ENCODE measurements around the gene PANX3. TPM values are rescaled to one million over a fixed set of nuclear protein-coding genes. Genes with fewer than 3 reads are reported as not detected.

Gene PANX3
- total and polyA plus RNA-seq, 4 donors: not detected

GRCh38 chr11:124663861-124664260 is 52.6 kb downstream of the PANX3 start:
- H3K4me1 ChIP-seq (ENCODE audit: control insufficient read depth in 4 of 4, insufficient read depth in 4 of 4, low read length in 3 of 4): no peaks in the 10 kb centered on the region
- no peak for DNase-seq (ENCODE audit: low spot score)
- peaks cover 0 to 4% (median 2%) of the 10 kb centered on the region in 4 donors for H3K36me3 ChIP-seq (ENCODE audit: control insufficient read depth in 4 of 4, insufficient read depth in 3 of 4, low read depth in 1 of 4, low read length in 3 of 4)
- no peak overlapping the region for H3K27ac ChIP-seq (ENCODE audit: low read depth in 1 of 2, low read length in 2 of 2)
- WGBS: 95% methylated on average over 2 of the region's 2 CpGs
- no peak overlapping the region for H3K4me3 ChIP-seq (ENCODE audit: low read depth in 1 of 3, low read length in 3 of 3)
- H3K27me3 ChIP-seq (ENCODE audit: control insufficient read depth in 4 of 4, insufficient read depth in 4 of 4, low read length in 3 of 4): no peaks in the 10 kb centered on the region
- no peaks in the 10 kb centered on the region for H3K9me3 ChIP-seq (ENCODE audit: control insufficient read depth in 4 of 4, low read length in 3 of 4)
- H3K9ac ChIP-seq (ENCODE audit: low read depth in 1 of 2, low read length in 2 of 2): no peak overlapping the region
- TF ChIP-seq RAD21 (IDR thresholded peaks at IDR 0.05) (no peak), TAF1 (conservative IDR thresholded peaks at IDR 0.05) (no peak), JUND (IDR thresholded peaks at IDR 0.05) (no peak), RXRA (IDR thresholded peaks at IDR 0.05) (no peak), YY1 (IDR thresholded peaks at IDR 0.05) (no peak), HNF4G (IDR thresholded peaks at IDR 0.05) (no peak), FOXA2 (IDR thresholded peaks at IDR 0.05) (no peak), GABPA (IDR thresholded peaks at IDR 0.05 in 1 of 2, conservative IDR thresholded peaks at IDR 0.05 in 1 of 2) (no peak), EGR1 (IDR thresholded peaks at IDR 0.05; ENCODE audit: low read depth in 2 of 2) (no peak), SP1 (IDR thresholded peaks at IDR 0.05) (no peak), HNF4A (conservative IDR thresholded peaks at IDR 0.05) (no peak), MAX (IDR thresholded peaks at IDR 0.05) (no peak), NR2F2 (IDR thresholded peaks at IDR 0.05) (no peak), REST (IDR thresholded peaks at IDR 0.05) (no peak), ZBTB33 (IDR thresholded peaks at IDR 0.05) (no peak), FOXA1 (IDR thresholded peaks at IDR 0.05) (no peak), CTCF (IDR thresholded peaks at IDR 0.05; ENCODE audit: low read depth, low read length, missing input control) (no peak)
- TF ChIP-seq, protein P1, sequence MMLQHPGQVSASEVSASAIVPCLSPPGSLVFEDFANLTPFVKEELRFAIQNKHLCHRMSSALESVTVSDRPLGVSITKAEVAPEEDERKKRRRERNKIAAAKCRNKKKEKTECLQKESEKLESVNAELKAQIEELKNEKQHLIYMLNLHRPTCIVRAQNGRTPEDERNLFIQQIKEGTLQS (IDR thresholded peaks at IDR 0.05): no peak

Data from liver (tissue), 9 donors.